HEK293 (cell line): ENCODE data around the gene PRSS50.
"Not testable (repeated sequence)": the region's sequence is repeated elsewhere in the genome, so short reads cannot be mapped to it uniquely, and the experiment has no call there.

Experiments
- CTCF ChIA-PET: fragments of 350-600 bp; formaldehyde crosslinking; extraction: SDS; loops from one replicate; lab custom pipeline; 2021; ENCODE audit warnings: antibody characterized with exemption; lab: Yijun Ruan, JAX
- POLR2A ChIA-PET: fragments of 300-600 bp; formaldehyde crosslinking; extraction: SDS; loops from one replicate; lab custom pipeline; 2020; ENCODE audit warnings: antibody characterized with exemption, inconsistent platforms; lab: Yijun Ruan, JAX
- H3K27ac ChIP-seq: fragments of 200-500 bp; sonication (Bioruptor generic); 2 replicates; pipeline ENCODE4 v1.5.1; 2014; ENCODE audit warnings: low read depth, low read length, control low read depth, inconsistent platforms; ENCODE audit errors: extremely low read depth
- H3K36me3 ChIP-seq, 2 experiments: fragments of 200-500 bp in 1 of 2; sonication (Bioruptor generic) in 1 of 2; 1 replicate in 1 of 2; 2 replicates in 1 of 2; pipeline ENCODE4 v1.5.1; 2014 to 2017; ENCODE audit warnings: inconsistent platforms in 2 of 2, low read length in 2 of 2; ENCODE audit not compliant: control insufficient read depth in 2 of 2, insufficient read depth in 1 of 2
- H3K4me1 ChIP-seq: fragments of 200-500 bp; sonication (Bioruptor generic); 2 replicates; pipeline ENCODE4 v1.5.1; 2014; ENCODE audit warnings: mild to moderate bottlenecking, low read length, inconsistent platforms; ENCODE audit not compliant: control insufficient read depth, insufficient read depth
- H3K4me3 ChIP-seq: 2 replicates; pipeline ENCODE4 v1.5.1; 2011; ENCODE audit warnings: low read depth, mild to moderate bottlenecking, control low read depth, low read length, moderate library complexity
- H3K9me3 ChIP-seq: fragments of 200-500 bp; sonication (Bioruptor generic); 2 replicates; pipeline ENCODE4 v1.5.1; 2014; ENCODE audit warnings: low read depth, low read length, inconsistent platforms; ENCODE audit not compliant: control insufficient read depth, insufficient read depth
- WT1 ChIP-seq: fragments of 450-650 bp; formaldehyde crosslinking; IDR thresholded peaks from 2 replicates; pipeline ENCODE4 v1.5.1; 2016; ENCODE audit warnings: missing biosample characterization, missing genetic modification characterization
- YY1 ChIP-seq: fragments of 450-650 bp; formaldehyde crosslinking; IDR thresholded peaks from 2 replicates; pipeline ENCODE4 v1.5.1; 2018; ENCODE audit warnings: missing biosample characterization, missing genetic modification characterization
- ZFP3 ChIP-seq: fragments of 450-650 bp; formaldehyde crosslinking; IDR thresholded peaks from 2 replicates; pipeline ENCODE4 v1.5.1; 2016; ENCODE audit warnings: low read depth, missing biosample characterization, missing genetic modification characterization
- ZNF10 ChIP-seq: fragments of 450-650 bp; formaldehyde crosslinking; IDR thresholded peaks from 2 replicates; pipeline ENCODE4 v1.5.1; 2017; ENCODE audit warnings: missing biosample characterization, missing genetic modification characterization
- ZNF114 ChIP-seq: fragments of 450-650 bp; formaldehyde crosslinking; IDR thresholded peaks from 2 replicates; pipeline ENCODE4 v1.5.0; 2017; ENCODE audit warnings: missing biosample characterization, missing genetic modification characterization
- ZNF121 ChIP-seq: fragments of 450-650 bp; formaldehyde crosslinking; IDR thresholded peaks from 2 replicates; pipeline ENCODE4 v1.5.1; 2016; ENCODE audit warnings: missing biosample characterization, missing genetic modification characterization
- ZNF146 ChIP-seq: fragments of 450-650 bp; formaldehyde crosslinking; IDR thresholded peaks from 2 replicates; pipeline ENCODE4 v1.5.1; 2016; ENCODE audit warnings: missing biosample characterization, missing genetic modification characterization
- ZNF169 ChIP-seq: fragments of 450-650 bp; formaldehyde crosslinking; IDR thresholded peaks from 2 replicates; pipeline ENCODE4 v1.5.1; 2016; ENCODE audit warnings: missing biosample characterization, missing genetic modification characterization
- ZNF2 ChIP-seq: fragments of 450-650 bp; formaldehyde crosslinking; IDR thresholded peaks from 2 replicates; pipeline ENCODE4 v1.5.1; 2016; ENCODE audit warnings: missing biosample characterization, missing genetic modification characterization
- ZNF214 ChIP-seq: fragments of 450-650 bp; formaldehyde crosslinking; IDR thresholded peaks from 2 replicates; pipeline ENCODE4 v1.5.1; 2017; ENCODE audit warnings: missing biosample characterization, mild to moderate bottlenecking, missing genetic modification characterization, borderline replicate concordance
- ZNF248 ChIP-seq: fragments of 450-650 bp; formaldehyde crosslinking; IDR thresholded peaks from 2 replicates; pipeline ENCODE4 v1.5.1; 2017; ENCODE audit warnings: missing biosample characterization, missing genetic modification characterization
- ZNF266 ChIP-seq: fragments of 450-650 bp; formaldehyde crosslinking; IDR thresholded peaks from 2 replicates; pipeline ENCODE4 v1.5.1; 2016; ENCODE audit warnings: missing biosample characterization, missing genetic modification characterization, low read depth
- ZNF292 ChIP-seq: fragments of 450-650 bp; formaldehyde crosslinking; IDR thresholded peaks from 2 replicates; pipeline ENCODE4 v1.5.1; 2016; ENCODE audit warnings: low read depth, missing biosample characterization, missing genetic modification characterization, borderline replicate concordance
- ZNF350 ChIP-seq: fragments of 450-650 bp; formaldehyde crosslinking; IDR thresholded peaks from 2 replicates; pipeline ENCODE4 v1.5.0; 2017; ENCODE audit warnings: missing biosample characterization, mild to moderate bottlenecking, missing genetic modification characterization
- ZNF394 ChIP-seq: fragments of 450-650 bp; formaldehyde crosslinking; IDR thresholded peaks from 2 replicates; pipeline ENCODE4 v1.5.1; 2016; ENCODE audit warnings: missing biosample characterization, missing genetic modification characterization, mild to moderate bottlenecking, moderate library complexity, borderline replicate concordance
- ZNF423 ChIP-seq: fragments of 450-650 bp; formaldehyde crosslinking; IDR thresholded peaks from 2 replicates; pipeline ENCODE4 v1.5.1; 2016; ENCODE audit warnings: missing biosample characterization, missing genetic modification characterization
- ZNF426 ChIP-seq: fragments of 450-650 bp; formaldehyde crosslinking; IDR thresholded peaks from 2 replicates; pipeline ENCODE4 v1.5.1; 2017; ENCODE audit warnings: missing biosample characterization, missing genetic modification characterization, mild to moderate bottlenecking, inconsistent platforms, moderate library complexity
- ZNF585B ChIP-seq: fragments of 450-650 bp; formaldehyde crosslinking; IDR thresholded peaks from 2 replicates; pipeline ENCODE4 v1.5.1; 2016; ENCODE audit warnings: missing biosample characterization, missing genetic modification characterization
- ZNF660 ChIP-seq: fragments of 450-650 bp; IDR thresholded peaks from 2 replicates; pipeline ENCODE4 v1.5.1; 2018; ENCODE audit warnings: missing biosample characterization, mild to moderate bottlenecking, missing genetic modification characterization
- ZNF670 ChIP-seq: fragments of 450-650 bp; formaldehyde crosslinking; IDR thresholded peaks from 2 replicates; pipeline ENCODE4 v1.5.1; 2016; ENCODE audit warnings: missing biosample characterization, missing genetic modification characterization, low read depth
- ZNF76 ChIP-seq: fragments of 450-650 bp; formaldehyde crosslinking; IDR thresholded peaks from 2 replicates; pipeline ENCODE4; 2016; ENCODE audit warnings: low read depth, missing biosample characterization, missing genetic modification characterization, borderline replicate concordance
- ZNF768 ChIP-seq: fragments of 450-650 bp; formaldehyde crosslinking; IDR thresholded peaks from 2 replicates; pipeline ENCODE4 v1.5.1; 2018; ENCODE audit warnings: missing biosample characterization, mild to moderate bottlenecking, missing genetic modification characterization
- ZNF792 ChIP-seq: fragments of 450-650 bp; formaldehyde crosslinking; IDR thresholded peaks from 2 replicates; pipeline ENCODE4 v1.5.1; 2016; ENCODE audit warnings: missing biosample characterization, missing genetic modification characterization
- TF ChIP-seq, protein P1 (sequence below): fragments of 450-650 bp; formaldehyde crosslinking; IDR thresholded peaks from 2 replicates; pipeline ENCODE4 v1.5.1; 2016; ENCODE audit warnings: missing biosample characterization, missing genetic modification characterization
- TF ChIP-seq, protein P2 (sequence below): fragments of 450-650 bp; formaldehyde crosslinking; IDR thresholded peaks from 2 replicates; pipeline ENCODE4 v1.5.1; 2017; ENCODE audit warnings: missing biosample characterization, missing genetic modification characterization
- TF ChIP-seq, protein P3 (sequence below): fragments of 450-650 bp; formaldehyde crosslinking; IDR thresholded peaks from 2 replicates; pipeline ENCODE4 v1.5.1; 2017; ENCODE audit warnings: missing biosample characterization, missing genetic modification characterization
- TF ChIP-seq, protein P4 (sequence below): fragments of 450-650 bp; formaldehyde crosslinking; IDR thresholded peaks from 2 replicates; pipeline ENCODE4 v1.5.1; 2016; ENCODE audit warnings: missing biosample characterization, missing genetic modification characterization

PRSS50 gene

DNA sequence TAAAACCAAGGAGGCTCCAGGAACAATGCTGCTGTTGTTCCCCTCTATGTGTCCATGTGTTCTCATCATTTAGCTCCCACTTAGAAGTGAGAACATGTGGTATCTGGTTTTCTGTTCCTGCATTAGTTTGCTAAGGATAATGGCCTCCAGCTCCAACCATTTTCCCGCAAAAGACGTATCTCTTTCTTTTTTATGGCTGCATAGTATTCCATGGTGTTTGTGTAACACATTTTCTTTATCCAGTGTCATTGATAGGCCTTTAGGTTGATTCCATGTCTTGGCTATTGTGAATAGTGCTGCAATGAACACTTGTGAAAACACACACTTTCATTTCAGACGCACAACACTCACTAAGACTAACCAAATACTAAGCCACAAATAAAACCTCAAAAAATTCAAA lies 21.9 kb upstream of the PRSS50 start:
- not testable (repeated sequence) for H3K36me3 ChIP-seq, H3K4me3 ChIP-seq
- TF ChIP-seq ZNF146 = peak; percentile 72
- TF ChIP-seq, all 188 proteins: peak for 1; not testable (repeated sequence) for 187
- H3K4me1 ChIP-seq, H3K9me3 ChIP-seq, POLR2A ChIA-PET, CTCF ChIA-PET, H3K27ac ChIP-seq: not testable (repeated sequence)

DNA sequence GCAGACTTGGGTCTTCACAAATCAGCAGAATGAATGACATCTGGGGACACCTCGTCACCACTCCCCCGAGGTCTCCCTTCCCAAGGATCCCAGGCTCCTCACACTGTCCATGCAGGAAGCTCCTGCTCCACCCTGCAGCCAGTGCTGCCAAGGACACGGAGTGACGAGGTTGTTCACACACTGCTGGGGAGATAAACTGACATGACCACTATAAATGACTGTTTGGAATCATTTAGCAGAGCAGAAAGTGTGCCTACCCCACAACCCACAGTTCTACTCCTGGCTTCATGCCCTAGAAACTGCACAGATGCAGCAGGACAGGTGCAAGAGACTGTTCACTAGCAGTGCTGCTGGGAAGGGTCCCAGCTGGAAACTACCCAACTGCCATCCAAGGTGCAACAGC lies 19.7 kb upstream of the PRSS50 start:
- no peak overlapping the region for H3K27ac ChIP-seq
- H3K4me1 ChIP-seq = no peaks in the 10 kb centered on the region
- TF ChIP-seq YY1 (tag by site-specific recombination) (no peak), ZNF350 (tag by site-specific recombination) (no peak), ZNF660 (no peak), WT1 (tag by site-specific recombination) (no peak), ZNF394 (tag by site-specific recombination) (no peak), ZNF792 (tag by site-specific recombination) (no peak), ZNF670 (tag by site-specific recombination) (no peak)
- TF ChIP-seq, protein P1, sequence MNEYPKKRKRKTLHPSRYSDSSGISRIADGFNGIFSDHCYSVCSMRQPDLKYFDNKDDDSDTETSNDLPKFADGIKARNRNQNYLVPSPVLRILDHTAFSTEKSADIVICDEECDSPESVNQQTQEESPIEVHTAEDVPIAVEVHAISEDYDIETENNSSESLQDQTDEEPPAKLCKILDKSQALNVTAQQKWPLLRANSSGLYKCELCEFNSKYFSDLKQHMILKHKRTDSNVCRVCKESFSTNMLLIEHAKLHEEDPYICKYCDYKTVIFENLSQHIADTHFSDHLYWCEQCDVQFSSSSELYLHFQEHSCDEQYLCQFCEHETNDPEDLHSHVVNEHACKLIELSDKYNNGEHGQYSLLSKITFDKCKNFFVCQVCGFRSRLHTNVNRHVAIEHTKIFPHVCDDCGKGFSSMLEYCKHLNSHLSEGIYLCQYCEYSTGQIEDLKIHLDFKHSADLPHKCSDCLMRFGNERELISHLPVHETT (tag by site-specific recombination) = no peak
- no peaks in the 10 kb centered on the region for H3K36me3 ChIP-seq
- CTCF ChIA-PET = interaction anchor here (1.0 kb wide), 1 partner anchor 111 kb away, joined by 3 read pairs; no protein-coding TSS in a partner anchor
- H3K9me3 ChIP-seq = no peaks in the 10 kb centered on the region
- no peak overlapping the region for H3K4me3 ChIP-seq
- POLR2A ChIA-PET = no interaction called here

DNA sequence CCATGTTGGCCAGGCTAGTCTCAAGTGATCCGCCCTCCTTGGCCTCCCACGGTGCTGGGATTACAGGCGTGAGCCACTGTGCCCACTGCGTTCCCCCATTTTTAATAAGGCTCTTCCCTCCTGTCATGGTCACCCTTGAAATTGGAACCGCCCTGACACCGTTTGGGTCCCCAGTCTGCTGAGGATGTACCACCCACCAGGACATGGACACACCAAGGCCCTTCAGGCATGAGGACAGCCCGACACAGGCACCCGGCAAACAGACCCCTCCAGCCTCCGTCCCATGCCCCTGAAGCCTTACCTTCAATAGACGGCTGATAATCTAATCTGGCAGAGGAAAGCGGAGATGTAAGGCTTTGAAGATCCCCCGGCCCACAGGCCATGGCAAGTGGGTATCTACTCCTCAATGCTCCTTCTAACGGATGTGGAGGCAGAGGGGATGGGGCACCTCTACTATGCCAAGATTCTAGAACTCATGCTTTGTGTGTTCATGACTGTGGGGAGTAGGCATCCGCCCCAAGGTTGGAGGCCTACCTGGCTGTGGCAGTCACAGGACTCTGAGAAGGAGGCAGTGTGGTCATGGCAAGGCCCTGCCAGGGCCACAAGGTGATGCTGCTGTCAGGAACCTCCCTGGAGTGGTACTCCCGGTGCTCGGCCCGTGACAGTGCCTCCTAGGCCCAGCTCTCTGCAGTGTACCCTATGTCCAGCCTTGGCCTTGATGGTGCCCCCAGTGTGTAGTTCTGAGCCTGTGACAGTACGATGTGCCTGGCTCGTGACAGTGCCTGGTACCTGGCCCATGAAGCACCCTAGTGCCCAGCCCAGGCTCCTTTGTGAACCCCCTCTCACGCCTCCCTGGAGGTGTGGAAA lies 18.6 kb upstream of the PRSS50 start:
- Histone ChIP-seq H3K27ac (no peak overlapping the region), H3K36me3 (no peaks in the 10 kb centered on the region), H3K9me3 (no peaks in the 10 kb centered on the region), H3K4me3 (no peak overlapping the region), H3K4me1 (no peaks in the 10 kb centered on the region)
- ChIA-PET POLR2A (no interaction called here), CTCF (no interaction called here)
- TF ChIP-seq ZNF423 (no peak), ZNF768 (tag by site-specific recombination) (no peak), ZNF76 (tag by site-specific recombination) (no peak), ZNF169 (no peak), ZNF248 (tag by site-specific recombination) (no peak), ZNF121 (no peak), ZNF2 (tag by site-specific recombination) (no peak), ZNF10 (tag by site-specific recombination) (no peak), ZNF426 (tag by site-specific recombination) (no peak), ZNF214 (tag by site-specific recombination) (no peak), ZNF292 (no peak), ZNF585B (tag by site-specific recombination) (no peak), ZFP3 (tag by site-specific recombination) (no peak), ZNF114 (no peak), ZNF266 (tag by site-specific recombination) (no peak)
- TF ChIP-seq, protein P2, sequence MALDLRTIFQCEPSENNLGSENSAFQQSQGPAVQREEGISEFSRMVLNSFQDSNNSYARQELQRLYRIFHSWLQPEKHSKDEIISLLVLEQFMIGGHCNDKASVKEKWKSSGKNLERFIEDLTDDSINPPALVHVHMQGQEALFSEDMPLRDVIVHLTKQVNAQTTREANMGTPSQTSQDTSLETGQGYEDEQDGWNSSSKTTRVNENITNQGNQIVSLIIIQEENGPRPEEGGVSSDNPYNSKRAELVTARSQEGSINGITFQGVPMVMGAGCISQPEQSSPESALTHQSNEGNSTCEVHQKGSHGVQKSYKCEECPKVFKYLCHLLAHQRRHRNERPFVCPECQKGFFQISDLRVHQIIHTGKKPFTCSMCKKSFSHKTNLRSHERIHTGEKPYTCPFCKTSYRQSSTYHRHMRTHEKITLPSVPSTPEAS (tag by site-specific recombination) = no peak
- TF ChIP-seq, protein P3, sequence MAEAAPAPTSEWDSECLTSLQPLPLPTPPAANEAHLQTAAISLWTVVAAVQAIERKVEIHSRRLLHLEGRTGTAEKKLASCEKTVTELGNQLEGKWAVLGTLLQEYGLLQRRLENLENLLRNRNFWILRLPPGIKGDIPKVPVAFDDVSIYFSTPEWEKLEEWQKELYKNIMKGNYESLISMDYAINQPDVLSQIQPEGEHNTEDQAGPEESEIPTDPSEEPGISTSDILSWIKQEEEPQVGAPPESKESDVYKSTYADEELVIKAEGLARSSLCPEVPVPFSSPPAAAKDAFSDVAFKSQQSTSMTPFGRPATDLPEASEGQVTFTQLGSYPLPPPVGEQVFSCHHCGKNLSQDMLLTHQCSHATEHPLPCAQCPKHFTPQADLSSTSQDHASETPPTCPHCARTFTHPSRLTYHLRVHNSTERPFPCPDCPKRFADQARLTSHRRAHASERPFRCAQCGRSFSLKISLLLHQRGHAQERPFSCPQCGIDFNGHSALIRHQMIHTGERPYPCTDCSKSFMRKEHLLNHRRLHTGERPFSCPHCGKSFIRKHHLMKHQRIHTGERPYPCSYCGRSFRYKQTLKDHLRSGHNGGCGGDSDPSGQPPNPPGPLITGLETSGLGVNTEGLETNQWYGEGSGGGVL = no peak
- TF ChIP-seq, protein P4, sequence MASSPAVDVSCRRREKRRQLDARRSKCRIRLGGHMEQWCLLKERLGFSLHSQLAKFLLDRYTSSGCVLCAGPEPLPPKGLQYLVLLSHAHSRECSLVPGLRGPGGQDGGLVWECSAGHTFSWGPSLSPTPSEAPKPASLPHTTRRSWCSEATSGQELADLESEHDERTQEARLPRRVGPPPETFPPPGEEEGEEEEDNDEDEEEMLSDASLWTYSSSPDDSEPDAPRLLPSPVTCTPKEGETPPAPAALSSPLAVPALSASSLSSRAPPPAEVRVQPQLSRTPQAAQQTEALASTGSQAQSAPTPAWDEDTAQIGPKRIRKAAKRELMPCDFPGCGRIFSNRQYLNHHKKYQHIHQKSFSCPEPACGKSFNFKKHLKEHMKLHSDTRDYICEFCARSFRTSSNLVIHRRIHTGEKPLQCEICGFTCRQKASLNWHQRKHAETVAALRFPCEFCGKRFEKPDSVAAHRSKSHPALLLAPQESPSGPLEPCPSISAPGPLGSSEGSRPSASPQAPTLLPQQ = no peak
